HL-60 (cell line): ENCODE results near the gene APOBEC2.

Experiments used
- DNase-seq, 2 experiments: peaks; one replicate each; pipeline ENCODE4 v3.0.0-alpha.2; 2010 to 2020; ENCODE audit warnings: low read depth in 1 of 2, low spot score in 1 of 2
- H3K27ac ChIP-seq: fragments of 250-450 bp; sonication (Bioruptor Pico); replicated peaks from 2 replicates; pipeline ENCODE4 v1.5.1; 2020; ENCODE audit warnings: mild to moderate bottlenecking, moderate library complexity
- H3K27me3 ChIP-seq: fragments of 250-450 bp; sonication (Bioruptor Pico); 2 replicates; pipeline ENCODE4 v1.5.1; 2021; ENCODE audit warnings: mild to moderate bottlenecking, moderate library complexity; ENCODE audit not compliant: insufficient read depth, poor library complexity, severe bottlenecking
- H3K4me3 ChIP-seq: replicated peaks from 2 replicates; pipeline ENCODE4 v1.5.1; 2011; ENCODE audit warnings: mild to moderate bottlenecking, control low read depth, low read length; ENCODE audit not compliant: insufficient read depth
- GABPA ChIP-seq: IDR thresholded peaks from 2 replicates; pipeline ENCODE4 v1.6.1; 2012; ENCODE audit warnings: low read depth
- POLR2AphosphoS5 ChIP-seq: IDR thresholded peaks from 2 replicates; pipeline ENCODE4 v1.6.1; 2012; ENCODE audit warnings: low read depth
- SPI1 ChIP-seq: IDR thresholded peaks from 2 replicates; pipeline ENCODE4 v1.6.1; 2012; ENCODE audit warnings: low read depth, mild to moderate bottlenecking, borderline replicate concordance
- TF ChIP-seq, protein P1 (sequence below): IDR thresholded peaks from one replicate; pipeline ENCODE4 v1.5.1; 2011; ENCODE audit warnings: low read length, control low read depth, inconsistent platforms; ENCODE audit not compliant: insufficient read depth
- TF ChIP-seq, protein P2 (sequence below): IDR thresholded peaks from 2 replicates; pipeline ENCODE4 v1.6.1; 2012; ENCODE audit warnings: low read depth; ENCODE audit not compliant: insufficient replicate concordance

APOBEC2 gene

GRCh38 chr6:41058783-41059181 is 5.8 kb downstream of the APOBEC2 start:
- no peaks in the 10 kb centered on the region for H3K27me3 ChIP-seq
- DNase-seq = no peak
- H3K27ac ChIP-seq = no peak overlapping the region
- H3K4me3 ChIP-seq = no peak overlapping the region
- TF ChIP-seq, protein P1, sequence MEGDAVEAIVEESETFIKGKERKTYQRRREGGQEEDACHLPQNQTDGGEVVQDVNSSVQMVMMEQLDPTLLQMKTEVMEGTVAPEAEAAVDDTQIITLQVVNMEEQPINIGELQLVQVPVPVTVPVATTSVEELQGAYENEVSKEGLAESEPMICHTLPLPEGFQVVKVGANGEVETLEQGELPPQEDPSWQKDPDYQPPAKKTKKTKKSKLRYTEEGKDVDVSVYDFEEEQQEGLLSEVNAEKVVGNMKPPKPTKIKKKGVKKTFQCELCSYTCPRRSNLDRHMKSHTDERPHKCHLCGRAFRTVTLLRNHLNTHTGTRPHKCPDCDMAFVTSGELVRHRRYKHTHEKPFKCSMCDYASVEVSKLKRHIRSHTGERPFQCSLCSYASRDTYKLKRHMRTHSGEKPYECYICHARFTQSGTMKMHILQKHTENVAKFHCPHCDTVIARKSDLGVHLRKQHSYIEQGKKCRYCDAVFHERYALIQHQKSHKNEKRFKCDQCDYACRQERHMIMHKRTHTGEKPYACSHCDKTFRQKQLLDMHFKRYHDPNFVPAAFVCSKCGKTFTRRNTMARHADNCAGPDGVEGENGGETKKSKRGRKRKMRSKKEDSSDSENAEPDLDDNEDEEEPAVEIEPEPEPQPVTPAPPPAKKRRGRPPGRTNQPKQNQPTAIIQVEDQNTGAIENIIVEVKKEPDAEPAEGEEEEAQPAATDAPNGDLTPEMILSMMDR = no peak
- no peak for TF ChIP-seq POLR2AphosphoS5

- H3K27ac ChIP-seq = no peak overlapping the region
- H3K4me3 ChIP-seq = no peak overlapping the region
- TF ChIP-seq GABPA = no peak
- TF ChIP-seq SPI1 = no peak
- TF ChIP-seq, protein P2, sequence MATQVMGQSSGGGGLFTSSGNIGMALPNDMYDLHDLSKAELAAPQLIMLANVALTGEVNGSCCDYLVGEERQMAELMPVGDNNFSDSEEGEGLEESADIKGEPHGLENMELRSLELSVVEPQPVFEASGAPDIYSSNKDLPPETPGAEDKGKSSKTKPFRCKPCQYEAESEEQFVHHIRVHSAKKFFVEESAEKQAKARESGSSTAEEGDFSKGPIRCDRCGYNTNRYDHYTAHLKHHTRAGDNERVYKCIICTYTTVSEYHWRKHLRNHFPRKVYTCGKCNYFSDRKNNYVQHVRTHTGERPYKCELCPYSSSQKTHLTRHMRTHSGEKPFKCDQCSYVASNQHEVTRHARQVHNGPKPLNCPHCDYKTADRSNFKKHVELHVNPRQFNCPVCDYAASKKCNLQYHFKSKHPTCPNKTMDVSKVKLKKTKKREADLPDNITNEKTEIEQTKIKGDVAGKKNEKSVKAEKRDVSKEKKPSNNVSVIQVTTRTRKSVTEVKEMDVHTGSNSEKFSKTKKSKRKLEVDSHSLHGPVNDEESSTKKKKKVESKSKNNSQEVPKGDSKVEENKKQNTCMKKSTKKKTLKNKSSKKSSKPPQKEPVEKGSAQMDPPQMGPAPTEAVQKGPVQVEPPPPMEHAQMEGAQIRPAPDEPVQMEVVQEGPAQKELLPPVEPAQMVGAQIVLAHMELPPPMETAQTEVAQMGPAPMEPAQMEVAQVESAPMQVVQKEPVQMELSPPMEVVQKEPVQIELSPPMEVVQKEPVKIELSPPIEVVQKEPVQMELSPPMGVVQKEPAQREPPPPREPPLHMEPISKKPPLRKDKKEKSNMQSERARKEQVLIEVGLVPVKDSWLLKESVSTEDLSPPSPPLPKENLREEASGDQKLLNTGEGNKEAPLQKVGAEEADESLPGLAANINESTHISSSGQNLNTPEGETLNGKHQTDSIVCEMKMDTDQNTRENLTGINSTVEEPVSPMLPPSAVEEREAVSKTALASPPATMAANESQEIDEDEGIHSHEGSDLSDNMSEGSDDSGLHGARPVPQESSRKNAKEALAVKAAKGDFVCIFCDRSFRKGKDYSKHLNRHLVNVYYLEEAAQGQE = no peak
- TF ChIP-seq, protein P1 = no peak
- TF ChIP-seq POLR2AphosphoS5 = no peak
- no peak for DNase-seq
- H3K27me3 ChIP-seq = no peaks in the 10 kb centered on the region
These were observed 6.6 kb downstream of the APOBEC2 start for GRCh38 chr6:41059556-41059955.

DNA sequence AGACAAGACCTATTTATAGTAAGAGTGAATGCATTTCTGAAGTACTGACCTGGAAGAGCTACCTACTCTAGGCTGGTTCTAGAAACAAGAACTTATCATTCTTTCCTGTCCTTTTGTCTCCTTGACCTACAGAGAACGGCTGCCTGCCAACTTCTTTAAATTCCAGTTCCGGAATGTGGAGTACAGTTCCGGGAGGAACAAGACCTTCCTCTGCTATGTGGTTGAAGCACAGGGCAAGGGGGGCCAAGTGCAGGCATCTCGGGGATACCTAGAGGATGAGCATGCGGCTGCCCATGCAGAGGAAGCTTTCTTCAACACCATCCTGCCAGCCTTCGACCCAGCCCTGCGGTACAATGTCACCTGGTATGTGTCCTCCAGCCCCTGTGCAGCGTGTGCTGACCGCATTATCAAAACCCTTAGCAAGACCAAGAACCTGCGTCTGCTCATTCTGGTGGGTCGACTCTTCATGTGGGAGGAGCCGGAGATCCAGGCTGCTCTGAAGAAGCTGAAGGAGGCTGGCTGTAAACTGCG is 8.3 kb downstream of the APOBEC2 start:
- Histone ChIP-seq H3K4me3 (no peak overlapping the region), H3K27ac (no peak overlapping the region), H3K27me3 (no peaks in the 10 kb centered on the region)
- DNase-seq = no peak
- TF ChIP-seq POLR2AphosphoS5 (no peak), SPI1 (no peak), GABPA (no peak)
- TF ChIP-seq, protein P2 = no peak
- TF ChIP-seq, protein P1 = no peak

- no peak for DNase-seq
These were observed 9.1 kb downstream of the APOBEC2 start for GRCh38 chr6:41062056-41062455.

More at GRCh38 chr6:41062056-41062455, 9.1 kb downstream of the APOBEC2 start:
- H3K27ac ChIP-seq = no peak overlapping the region
- no peaks in the 10 kb centered on the region for H3K27me3 ChIP-seq
- H3K4me3 ChIP-seq = no peak overlapping the region
- TF ChIP-seq, protein P2 = no peak
- TF ChIP-seq GABPA = no peak
- TF ChIP-seq, protein P1 = no peak
- no peak for TF ChIP-seq SPI1
- no peak for TF ChIP-seq POLR2AphosphoS5
